WTC11 (cell line): Measurements from ENCODE around the gene ZNF428. TPM values are rescaled to one million over a fixed set of nuclear protein-coding genes. Genes with fewer than 3 reads are reported as not detected.

Source experiments
- EMX1 ChIP-seq: fragments of 250-450 bp; sonication (Bioruptor Pico); IDR thresholded peaks from 2 replicates; pipeline ENCODE4 v1.8.0; 2021; ENCODE audit warnings: mild to moderate bottlenecking
- IRF2 ChIP-seq: sonication (generic); formaldehyde crosslinking; IDR thresholded peaks from 2 replicates; pipeline ENCODE4 v1.8.0; 2022; ENCODE audit warnings: low read depth, missing genetic modification reagents, borderline replicate concordance
- NR2C2 ChIP-seq: sonication (generic); formaldehyde crosslinking; IDR thresholded peaks from 2 replicates; pipeline ENCODE4 v1.8.0; 2022; ENCODE audit warnings: mild to moderate bottlenecking, missing genetic modification reagents
- RORB ChIP-seq: fragments of 250-450 bp; sonication (Bioruptor Pico); IDR thresholded peaks from 2 replicates; pipeline ENCODE4 v1.9.0; 2021; ENCODE audit warnings: mild to moderate bottlenecking
- TEAD4 ChIP-seq: sonication (generic); formaldehyde crosslinking; IDR thresholded peaks from 2 replicates; pipeline ENCODE4 v1.8.0; 2022; ENCODE audit warnings: mild to moderate bottlenecking, missing genetic modification reagents
- TP53 ChIP-seq: sonication (generic); formaldehyde crosslinking; IDR thresholded peaks from 2 replicates; pipeline ENCODE4 v1.8.1; 2023; ENCODE audit warnings: mild to moderate bottlenecking, missing genetic modification reagents
- ZNF416 ChIP-seq: fragments of 250-450 bp; sonication (Bioruptor Pico); IDR thresholded peaks from 2 replicates; pipeline ENCODE4 v1.9.0; 2021; ENCODE audit warnings: mild to moderate bottlenecking, inconsistent platforms
- total RNA-seq: library from RNA; stranded (reverse); gene quantifications from 3 replicates; pipeline ENCODE4 v1.2.3, GENCODE V29; 2021
- TF ChIP-seq, protein P1 (sequence below): fragments of 250-450 bp; sonication (Bioruptor Pico); IDR thresholded peaks from 2 replicates; pipeline ENCODE4 v1.9.0; 2021; ENCODE audit warnings: mild to moderate bottlenecking, borderline replicate concordance
- TF ChIP-seq, protein P2 (sequence below): sonication (generic); formaldehyde crosslinking; IDR thresholded peaks from 2 replicates; pipeline ENCODE4 v1.8.1; 2022; ENCODE audit warnings: missing genetic modification reagents, borderline replicate concordance

Gene ZNF428
- total RNA-seq, 1 experiment from 2014 or later = 20.1 TPM

DNA sequence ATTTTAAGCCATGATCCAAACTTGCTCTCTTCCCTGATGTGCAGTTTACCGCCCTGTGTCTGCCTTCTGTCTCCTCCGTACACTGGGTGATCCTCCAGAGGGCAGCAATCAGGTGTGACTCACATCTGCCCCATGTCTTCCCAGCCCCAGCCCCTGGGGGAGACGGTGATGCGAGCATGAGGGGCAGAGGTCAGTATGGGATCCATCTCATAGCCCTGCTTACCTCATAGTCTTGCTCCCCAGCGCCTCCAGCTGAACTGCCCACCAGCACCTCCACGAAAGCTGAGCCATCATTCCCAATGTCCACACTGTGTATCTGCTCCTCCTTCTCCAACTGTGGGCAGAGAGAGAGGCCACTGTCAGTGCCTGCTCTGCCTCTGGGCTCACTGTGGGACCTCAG is 58.7 kb downstream of the ZNF428 start (continued):
- TF ChIP-seq, protein P1, sequence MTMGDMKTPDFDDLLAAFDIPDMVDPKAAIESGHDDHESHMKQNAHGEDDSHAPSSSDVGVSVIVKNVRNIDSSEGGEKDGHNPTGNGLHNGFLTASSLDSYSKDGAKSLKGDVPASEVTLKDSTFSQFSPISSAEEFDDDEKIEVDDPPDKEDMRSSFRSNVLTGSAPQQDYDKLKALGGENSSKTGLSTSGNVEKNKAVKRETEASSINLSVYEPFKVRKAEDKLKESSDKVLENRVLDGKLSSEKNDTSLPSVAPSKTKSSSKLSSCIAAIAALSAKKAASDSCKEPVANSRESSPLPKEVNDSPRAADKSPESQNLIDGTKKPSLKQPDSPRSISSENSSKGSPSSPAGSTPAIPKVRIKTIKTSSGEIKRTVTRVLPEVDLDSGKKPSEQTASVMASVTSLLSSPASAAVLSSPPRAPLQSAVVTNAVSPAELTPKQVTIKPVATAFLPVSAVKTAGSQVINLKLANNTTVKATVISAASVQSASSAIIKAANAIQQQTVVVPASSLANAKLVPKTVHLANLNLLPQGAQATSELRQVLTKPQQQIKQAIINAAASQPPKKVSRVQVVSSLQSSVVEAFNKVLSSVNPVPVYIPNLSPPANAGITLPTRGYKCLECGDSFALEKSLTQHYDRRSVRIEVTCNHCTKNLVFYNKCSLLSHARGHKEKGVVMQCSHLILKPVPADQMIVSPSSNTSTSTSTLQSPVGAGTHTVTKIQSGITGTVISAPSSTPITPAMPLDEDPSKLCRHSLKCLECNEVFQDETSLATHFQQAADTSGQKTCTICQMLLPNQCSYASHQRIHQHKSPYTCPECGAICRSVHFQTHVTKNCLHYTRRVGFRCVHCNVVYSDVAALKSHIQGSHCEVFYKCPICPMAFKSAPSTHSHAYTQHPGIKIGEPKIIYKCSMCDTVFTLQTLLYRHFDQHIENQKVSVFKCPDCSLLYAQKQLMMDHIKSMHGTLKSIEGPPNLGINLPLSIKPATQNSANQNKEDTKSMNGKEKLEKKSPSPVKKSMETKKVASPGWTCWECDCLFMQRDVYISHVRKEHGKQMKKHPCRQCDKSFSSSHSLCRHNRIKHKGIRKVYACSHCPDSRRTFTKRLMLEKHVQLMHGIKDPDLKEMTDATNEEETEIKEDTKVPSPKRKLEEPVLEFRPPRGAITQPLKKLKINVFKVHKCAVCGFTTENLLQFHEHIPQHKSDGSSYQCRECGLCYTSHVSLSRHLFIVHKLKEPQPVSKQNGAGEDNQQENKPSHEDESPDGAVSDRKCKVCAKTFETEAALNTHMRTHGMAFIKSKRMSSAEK (CRISPR knock-in tag) = no peak
- no peak for TF ChIP-seq NR2C2 (CRISPR knock-in tag)
- TF ChIP-seq RORB (CRISPR knock-in tag) = no peak
- TF ChIP-seq TP53 (CRISPR knock-in tag) = no peak
- TF ChIP-seq ZNF416 (CRISPR knock-in tag) = no peak
- TF ChIP-seq IRF2 (CRISPR knock-in tag) = no peak
- TF ChIP-seq TEAD4 (CRISPR knock-in tag) = no peak
- TF ChIP-seq, protein P2, sequence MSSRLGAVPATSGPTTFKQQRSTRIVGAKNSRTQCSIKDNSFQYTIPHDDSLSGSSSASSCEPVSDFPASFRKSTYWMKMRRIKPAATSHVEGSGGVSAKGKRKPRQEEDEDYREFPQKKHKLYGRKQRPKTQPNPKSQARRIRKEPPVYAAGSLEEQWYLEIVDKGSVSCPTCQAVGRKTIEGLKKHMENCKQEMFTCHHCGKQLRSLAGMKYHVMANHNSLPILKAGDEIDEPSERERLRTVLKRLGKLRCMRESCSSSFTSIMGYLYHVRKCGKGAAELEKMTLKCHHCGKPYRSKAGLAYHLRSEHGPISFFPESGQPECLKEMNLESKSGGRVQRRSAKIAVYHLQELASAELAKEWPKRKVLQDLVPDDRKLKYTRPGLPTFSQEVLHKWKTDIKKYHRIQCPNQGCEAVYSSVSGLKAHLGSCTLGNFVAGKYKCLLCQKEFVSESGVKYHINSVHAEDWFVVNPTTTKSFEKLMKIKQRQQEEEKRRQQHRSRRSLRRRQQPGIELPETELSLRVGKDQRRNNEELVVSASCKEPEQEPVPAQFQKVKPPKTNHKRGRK (CRISPR knock-in tag) = no peak
- no peak for TF ChIP-seq EMX1

Other genes starting within 250 kb of the ZNF428 start
- gene TEX101, start 204.7 kb downstream of the ZNF428 start, total RNA-seq = not detected in 3 replicates
- gene LYPD3, start 154.0 kb downstream of the ZNF428 start, total RNA-seq = 2.7 to 3.8 TPM (median 3.1 TPM) in 3 replicates
- gene PHLDB3, start 114.9 kb downstream of the ZNF428 start, total RNA-seq = 14.6 to 15.6 TPM (median 14.8 TPM) in 3 replicates
- gene ETHE1, start 92.4 kb downstream of the ZNF428 start, total RNA-seq = 19.0 to 23.5 TPM (median 21.2 TPM) in 3 replicates
- 0.13 to 0.25 TPM in 2 of 3 replicates, not detected in the other for gene ZNF575, start 86.4 kb downstream of the ZNF428 start, total RNA-seq
- gene XRCC1, start 44.1 kb downstream of the ZNF428 start, total RNA-seq = 46.5 to 50.8 TPM (median 48.3 TPM) in 3 replicates
- gene PINLYP, start 43.8 kb downstream of the ZNF428 start, total RNA-seq = 6.4 to 11.3 TPM (median 10.6 TPM) in 3 replicates
- 33.6 to 38.1 TPM (median 35.5 TPM) in 3 replicates for gene IRGQ, start 23.5 kb downstream of the ZNF428 start, total RNA-seq
- 15.9 to 18.5 TPM (median 16.5 TPM) in 3 replicates for gene ZNF576, start 23.0 kb downstream of the ZNF428 start, total RNA-seq
- 0.34 to 0.44 TPM (median 0.42 TPM) in 3 replicates for gene SRRM5, start 7.5 kb downstream of the ZNF428 start, total RNA-seq
- 12.2 to 13.3 TPM (median 12.4 TPM) in 3 replicates for gene CADM4, start 20.2 kb upstream of the ZNF428 start, total RNA-seq
- gene PLAUR, start 50.5 kb upstream of the ZNF428 start, total RNA-seq = 10.5 to 14.4 TPM (median 13.5 TPM) in 3 replicates
- gene IRGC, start 96.4 kb upstream of the ZNF428 start, total RNA-seq = not detected in 3 replicates
- gene SMG9, start 135.3 kb upstream of the ZNF428 start, total RNA-seq = 25.7 to 39.6 TPM (median 34.3 TPM) in 3 replicates
- 0.76 to 1.1 TPM (median 0.98 TPM) in 3 replicates for gene KCNN4, start 161.3 kb upstream of the ZNF428 start, total RNA-seq
- gene LYPD5, start 182.8 kb upstream of the ZNF428 start, total RNA-seq = 0.39 to 0.78 TPM (median 0.46 TPM) in 3 replicates
- 6.2 to 7.1 TPM (median 6.7 TPM) in 3 replicates for gene ZNF283, start 207.7 kb upstream of the ZNF428 start, total RNA-seq